IPS DF 4.7 (cell line): Measurements from ENCODE around the gene NUDCD3.

Experiments
- DNase-seq: peaks from one replicate; pipeline ENCODE4 v3.0.0-alpha.2; 2013; ENCODE audit warnings: low spot score; ENCODE audit errors: extremely low read depth

The NUDCD3 gene

DNA sequence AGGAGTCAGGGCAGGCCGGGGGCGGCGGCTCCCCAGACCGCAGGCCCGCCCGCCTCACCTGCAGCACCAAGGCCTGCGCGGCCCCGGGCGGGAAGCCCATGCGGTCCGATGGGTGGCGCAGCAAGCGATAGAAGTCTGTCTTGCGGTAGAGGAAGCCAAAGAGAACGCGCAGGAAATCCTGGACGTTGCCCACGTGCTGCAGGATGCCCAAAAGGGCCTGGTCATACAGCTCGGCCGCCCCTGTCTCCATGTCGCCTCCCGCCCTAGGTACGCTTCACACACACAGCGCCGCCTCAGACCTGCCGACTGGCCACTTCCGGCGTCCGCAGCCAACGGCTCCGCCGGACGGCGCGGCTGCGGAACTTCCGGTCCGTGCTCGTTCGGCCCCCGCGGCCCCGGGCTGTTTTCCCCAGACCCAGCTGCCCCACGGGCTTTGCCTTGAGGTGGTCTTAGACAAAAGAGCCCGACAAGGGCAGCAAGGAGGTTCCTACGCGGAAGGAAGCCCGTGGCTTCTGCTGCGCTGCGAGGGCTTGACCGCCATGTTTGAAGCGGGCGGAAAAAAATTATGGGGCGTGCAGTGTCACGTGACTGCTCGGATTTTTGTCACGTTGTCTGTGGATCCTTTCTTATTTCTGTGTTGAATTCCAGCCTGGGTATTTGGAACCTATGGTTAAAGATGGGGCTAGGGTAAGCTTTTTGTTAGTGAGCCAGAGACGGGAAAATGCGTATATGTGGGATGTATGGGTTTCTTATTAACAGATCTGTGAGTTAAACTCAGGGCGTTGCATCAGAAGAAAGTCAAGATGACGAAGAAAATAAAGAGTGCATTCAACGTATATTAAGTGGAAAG, at the start of gene NUDCD3:
TSS of gene NUDCD3 (minus strand) at position 308 of the 850 bp plus-strand sequence. CDS start at position 250, 58 bp downstream.
- DNase-seq: peak; percentile 46

DNA sequence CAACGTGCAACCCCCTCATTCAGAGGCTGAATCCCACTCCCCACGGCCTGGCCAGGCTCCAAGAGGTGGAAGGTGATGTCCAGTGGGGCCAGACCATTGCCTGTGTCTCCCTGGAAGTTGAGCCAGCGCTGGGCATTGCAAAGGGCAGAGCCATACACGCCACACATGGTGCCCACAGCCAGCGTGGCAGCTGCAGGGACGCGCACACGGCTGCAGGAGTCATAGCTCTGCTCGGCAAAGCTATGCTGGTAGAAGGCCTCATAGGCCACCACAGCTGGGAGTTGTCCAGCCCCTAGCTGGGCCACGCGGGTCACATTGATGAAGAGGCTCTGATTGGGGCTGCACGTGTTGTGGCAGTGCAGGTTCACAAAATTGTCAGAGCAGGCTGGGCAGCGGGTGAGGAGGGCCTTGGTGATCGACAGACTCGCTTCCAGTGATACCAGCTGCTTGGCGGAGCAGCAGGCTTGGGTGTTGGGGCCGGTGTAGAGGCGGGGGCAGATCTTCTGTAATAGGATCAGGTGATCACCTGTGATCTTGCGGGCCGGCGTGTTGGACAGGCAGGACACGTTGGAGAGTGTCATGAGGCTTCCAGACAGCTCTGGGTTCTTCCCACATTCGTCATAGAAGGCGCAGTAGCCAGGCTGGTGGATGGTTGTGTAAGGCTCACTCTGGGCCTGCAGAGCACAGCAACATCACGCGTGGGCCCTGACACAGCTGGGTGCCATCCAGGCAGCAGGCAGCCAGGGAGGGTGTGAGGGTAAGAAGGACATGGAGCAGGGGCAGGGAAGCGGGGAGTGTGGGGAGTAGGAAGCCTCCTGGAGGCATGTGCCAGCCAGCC, 49.4 kb upstream of the NUDCD3 start:
- no peak for DNase-seq

DNA sequence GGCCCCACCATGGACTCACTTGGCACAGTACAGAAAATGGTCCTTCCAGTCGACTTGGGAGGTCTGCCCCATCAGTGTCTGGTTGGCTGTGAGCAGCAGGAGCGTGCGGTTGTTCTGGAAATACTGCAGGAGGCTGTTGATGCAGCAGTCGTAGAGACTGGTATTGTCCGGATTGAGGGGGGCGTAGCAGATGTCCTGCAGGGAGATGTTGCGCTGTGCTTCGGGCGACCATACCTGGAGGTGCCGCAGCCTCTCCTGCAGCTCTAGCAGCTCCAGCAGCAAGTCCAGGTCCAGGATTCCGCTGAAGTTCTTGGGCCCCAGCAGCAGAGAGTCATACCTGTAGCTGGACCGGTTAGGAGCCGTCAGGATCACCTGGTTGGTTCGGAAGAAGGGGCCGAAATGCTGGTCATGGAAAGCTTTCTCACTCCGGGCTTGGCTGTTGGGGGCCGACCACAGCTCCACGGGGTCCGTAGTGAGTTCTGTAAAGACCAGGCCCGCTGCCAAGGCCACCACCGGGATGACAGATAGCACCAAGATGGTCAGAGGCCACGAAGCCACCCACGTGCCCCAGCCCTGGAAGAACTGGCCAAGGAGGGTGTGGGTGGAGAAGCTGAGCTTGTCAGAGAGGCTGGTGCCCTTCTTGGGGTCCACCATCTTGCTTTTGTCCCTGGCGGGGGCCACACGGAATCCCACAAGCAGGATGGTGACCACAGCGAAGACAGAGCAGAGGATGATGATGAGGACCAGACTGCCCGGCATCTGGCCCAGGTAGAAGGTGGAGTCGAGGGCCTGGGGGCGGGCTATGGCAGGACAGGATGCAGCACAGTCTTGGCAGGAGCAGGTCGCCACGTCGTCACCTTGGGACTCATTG, 48.6 kb upstream of the NUDCD3 start:
- DNase-seq: no peak

DNA sequence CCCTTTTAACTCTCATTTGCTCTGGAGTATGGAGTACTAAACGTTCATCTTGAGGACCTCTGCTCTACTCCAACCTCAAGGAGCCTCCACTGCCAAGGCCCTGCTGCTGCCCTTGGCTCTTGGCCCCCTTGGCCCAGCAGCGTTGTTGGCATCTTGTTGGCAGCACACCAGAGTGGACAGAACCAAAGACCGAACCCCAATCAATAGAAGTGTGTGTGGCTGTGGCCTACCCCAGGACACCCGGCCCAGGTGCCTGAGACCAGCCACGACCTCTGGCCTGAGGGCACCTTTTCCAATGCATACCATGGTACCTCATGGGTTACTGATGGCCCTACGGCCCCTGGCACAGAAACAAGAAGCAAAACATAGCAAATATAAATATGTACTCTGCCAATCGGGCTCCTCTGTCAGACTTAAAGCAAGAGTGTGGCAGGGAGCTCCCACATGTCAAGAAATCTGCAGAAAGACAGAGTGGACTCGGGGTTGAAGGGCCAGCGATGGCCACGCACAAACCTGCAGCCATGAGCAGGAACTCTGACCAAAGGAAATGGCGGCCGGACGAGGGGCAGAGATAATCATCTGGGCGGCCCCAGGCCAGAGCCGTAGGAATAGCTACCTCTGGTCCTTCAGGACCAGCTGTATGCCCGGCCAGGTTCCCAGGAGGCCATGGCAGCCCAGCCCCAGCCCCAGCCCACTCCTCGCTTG, 47.8 kb upstream of the NUDCD3 start:
- DNase-seq: no peak

DNA sequence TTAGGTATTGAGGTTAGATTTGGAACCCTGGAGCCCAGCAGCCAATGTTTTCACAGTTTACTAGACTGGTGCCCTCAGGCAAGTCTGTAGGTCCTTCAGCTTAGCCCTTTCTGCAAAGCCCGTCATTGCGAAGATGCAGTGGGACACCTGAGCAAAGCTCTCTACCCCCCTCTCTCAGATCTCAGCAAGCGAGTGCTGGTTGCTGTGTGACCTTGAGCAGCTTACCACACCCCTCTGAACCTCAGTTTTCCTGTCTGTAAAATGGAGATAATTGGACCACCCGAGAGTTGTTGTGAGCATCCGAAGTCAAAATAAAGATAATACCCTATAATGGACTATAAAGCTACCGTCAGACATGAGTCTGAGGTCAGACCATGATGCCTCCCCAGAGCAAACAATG, 47.0 kb upstream of the NUDCD3 start:
- no peak for DNase-seq

DNA sequence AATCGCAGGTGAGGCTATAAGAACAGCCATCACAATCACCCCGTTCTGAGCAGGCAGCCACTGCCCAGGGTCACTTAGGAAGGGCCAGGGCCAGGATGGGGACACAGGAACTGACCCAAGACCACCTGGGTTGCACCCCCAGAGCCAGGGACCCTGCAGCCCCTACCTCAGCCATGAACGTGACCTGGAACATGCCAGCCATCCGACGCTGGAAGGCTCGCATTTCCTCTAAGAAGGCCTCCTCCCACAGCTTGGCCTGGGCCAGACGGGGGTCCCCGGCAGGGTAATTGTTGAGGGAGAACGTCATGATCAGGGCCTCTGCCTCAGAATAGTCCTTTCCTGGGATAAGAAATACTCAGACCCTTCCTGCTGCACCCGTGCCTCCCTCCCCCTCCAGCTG, 45.6 kb upstream of the NUDCD3 start:
- no peak for DNase-seq

DNA sequence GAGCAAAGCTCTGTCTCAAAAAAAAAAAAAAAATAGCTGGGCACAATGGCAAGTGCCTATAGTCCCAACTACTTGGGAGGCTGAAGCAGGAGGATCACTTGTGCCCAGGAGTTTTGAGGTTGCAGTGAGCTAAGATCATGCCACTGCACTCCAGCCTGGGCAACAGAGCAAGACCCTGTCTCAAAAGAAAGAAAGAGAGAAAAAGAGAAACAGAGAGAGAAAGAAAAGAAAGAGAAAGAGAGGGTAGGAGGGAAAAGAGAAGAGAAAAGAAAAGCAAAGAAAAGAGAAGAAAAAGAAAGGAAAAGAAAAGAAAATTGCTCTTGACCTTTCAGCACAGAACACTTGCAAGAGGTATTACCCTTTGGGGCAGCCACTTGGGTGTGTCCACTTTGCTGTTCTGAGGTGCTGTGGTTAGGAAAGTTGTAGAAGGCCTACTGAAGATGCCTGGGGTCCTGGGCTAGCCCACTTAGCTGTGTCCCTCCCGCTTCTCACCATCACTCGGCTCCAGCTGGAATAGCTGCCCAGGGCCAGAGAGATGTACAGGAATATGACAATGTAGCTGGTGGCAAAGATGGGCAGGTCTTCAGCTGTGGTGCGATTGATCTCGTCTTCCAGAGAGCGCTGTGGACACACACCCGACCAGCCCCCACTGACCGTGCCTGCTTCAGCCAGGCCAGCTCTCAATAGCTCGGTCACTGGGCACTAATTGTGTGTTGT, 45.0 kb upstream of the NUDCD3 start:
- DNase-seq: no peak

DNA sequence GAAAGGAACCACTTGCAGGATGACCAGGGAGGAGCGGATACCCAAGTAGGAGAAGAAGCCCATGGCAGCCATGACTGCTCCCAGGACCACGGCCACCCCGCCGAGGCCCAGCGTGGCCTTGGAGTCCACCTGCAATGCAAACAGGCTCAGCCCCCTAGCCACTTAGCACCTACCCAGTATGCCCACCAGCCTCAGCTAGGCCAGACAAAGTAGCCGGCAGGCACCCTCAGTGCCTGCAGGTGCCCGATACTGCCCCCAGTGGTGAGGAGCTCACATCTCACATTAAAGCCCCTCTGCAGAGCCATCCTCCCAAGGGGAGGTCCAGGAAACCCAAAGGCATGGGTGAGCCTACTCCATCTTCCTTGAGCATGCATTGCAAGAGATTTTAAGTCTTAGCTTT, 44.0 kb upstream of the NUDCD3 start:
- peak; percentile 41 for DNase-seq

DNA sequence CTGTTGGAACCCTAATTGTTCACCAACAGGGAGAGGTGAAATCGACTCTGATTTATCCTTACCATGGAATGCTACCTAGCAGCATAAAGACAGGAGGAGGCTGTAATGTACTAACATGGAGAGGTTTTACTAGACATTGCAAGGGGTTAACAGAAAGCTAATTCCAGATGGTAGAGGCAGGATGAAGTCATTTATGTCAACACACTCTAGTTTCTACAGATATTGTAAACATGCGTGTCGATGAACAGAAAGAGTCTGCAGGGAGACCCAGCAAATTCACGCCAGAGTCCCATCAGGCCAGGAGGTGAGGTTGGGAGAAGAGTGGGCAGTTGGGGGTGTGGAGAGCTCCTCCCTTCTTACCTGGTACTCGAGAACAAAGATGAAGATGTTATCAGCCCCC, 43.6 kb upstream of the NUDCD3 start:
- DNase-seq: no peak

DNA sequence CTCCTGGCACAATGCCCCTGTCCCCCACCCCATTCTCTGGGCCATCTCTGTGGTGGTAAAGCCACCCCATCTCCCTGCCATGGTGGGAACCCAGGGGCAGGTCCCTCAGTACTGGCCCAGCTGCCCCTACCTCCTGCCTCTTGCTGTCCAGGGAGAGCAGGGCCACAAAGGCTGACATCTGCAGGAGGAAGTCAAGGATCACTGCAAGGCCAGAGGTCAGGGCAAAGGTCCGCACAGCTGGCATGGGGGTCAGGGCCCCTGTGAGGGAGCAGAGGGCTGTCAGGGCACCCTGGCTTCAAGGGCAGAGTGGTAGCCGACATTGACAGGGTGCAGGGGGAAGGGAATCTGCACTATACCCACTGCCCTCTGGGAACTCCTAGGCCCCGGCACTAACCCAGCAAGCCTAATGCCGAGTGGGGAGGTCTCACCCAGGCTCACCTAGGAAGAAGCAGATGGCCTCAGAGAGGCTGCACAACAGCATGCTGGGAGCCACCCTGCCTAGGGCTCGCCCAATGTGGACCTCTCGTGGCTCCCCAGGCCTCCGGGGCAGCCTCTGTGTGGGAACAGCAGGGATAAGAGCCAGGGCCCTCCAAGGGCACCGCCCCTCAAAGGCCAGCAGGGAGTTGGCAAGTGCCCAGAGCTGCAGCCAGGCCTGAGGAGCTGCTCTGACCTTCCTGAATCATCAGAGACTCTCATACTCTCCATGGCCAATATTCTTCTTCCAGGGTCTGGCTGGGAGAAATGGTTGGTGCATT, 43.0 kb upstream of the NUDCD3 start:
- DNase-seq: no peak

DNA sequence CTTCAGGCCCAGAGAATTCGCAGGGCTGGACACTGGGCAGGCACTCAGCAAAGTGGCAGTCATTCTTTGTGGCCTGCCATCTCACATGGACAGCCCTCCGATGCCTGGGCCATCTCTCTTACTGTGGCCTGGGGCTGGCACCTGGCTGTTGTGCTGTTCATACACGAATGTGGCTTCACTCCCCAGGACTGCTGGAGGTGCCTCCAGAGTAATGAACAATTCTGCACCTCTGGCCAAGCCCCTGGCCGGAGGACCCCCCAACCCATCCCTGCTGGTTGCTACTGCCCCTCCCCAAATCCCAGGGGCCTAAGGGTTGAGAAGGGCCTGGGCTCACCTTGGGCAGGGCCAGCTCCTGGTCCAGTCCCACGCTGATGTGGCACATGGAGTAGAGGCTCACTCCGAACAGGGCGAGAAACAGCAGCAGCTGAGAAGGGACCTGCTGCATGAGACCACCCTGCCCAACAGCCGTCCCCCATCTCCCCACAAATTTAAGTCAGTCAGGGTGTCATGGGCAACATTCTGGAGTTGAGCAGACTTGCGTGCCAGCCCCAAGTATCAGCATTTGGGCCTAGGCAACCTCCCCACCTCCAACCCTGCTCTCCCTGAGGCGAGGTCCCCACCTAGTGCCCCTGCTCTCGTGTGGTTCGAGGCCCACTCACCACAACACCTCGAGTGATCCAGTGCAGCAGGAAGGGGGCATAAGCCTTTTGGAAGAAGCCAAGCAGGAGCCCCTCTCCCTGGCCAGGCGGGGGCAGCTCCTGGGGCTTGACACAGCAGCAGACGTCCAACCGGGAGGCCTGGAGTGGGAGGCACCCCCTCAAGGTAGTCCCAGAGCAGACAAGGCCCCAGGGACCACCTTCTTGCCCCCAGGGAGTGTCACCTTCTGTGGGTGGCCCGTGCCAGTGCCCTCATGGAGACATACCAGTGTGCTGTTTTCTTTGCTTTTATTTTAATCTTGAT, 41.2 kb upstream of the NUDCD3 start:
- no peak for DNase-seq

DNA sequence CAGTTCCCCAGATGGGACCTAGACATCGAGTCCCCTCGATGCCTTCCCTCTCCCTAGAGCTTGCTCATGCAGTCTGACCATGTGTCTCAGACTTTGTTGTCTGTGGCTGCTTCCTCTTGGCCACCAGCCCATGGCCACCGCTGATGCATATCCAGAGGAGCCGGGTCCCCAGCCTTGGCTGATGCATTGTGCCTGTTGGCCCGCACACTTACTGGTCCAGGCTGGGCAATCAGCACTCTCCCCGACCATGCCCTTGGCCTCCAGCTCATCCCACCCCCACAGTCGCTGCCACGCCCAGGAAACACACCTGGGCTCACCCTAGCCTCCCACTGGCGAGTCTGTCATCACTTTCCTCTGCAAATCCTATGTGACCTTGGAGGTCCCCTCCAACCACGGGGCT, 40.5 kb upstream of the NUDCD3 start:
- no peak for DNase-seq

DNA sequence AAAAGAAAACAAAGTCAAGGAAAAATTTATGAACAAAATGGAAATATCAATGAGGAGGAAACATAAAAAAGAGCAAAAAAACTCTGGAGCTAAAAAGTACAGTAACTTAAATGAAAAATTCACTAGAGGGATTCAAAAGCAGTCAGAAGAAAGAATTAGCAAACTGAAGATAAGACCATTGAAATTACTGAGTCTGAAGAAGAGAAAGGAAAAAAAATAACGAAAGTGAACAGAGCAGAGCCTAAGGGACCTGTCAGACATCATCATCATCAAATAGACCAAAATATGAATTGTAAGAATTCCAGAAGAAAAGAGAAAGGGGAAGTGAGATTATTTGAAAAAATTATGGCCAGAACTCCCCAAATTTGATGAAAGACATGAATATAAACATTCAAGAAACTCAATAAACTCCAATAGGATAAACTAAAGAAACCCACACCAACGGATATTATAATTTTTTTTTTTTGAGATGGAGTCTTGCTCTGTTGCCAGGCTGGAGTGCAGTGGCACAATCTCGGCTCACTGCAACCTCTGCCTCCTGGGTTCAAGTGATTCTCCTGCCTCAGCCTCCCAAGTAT, 34.4 kb upstream of the NUDCD3 start:
- DNase-seq: no peak

DNA sequence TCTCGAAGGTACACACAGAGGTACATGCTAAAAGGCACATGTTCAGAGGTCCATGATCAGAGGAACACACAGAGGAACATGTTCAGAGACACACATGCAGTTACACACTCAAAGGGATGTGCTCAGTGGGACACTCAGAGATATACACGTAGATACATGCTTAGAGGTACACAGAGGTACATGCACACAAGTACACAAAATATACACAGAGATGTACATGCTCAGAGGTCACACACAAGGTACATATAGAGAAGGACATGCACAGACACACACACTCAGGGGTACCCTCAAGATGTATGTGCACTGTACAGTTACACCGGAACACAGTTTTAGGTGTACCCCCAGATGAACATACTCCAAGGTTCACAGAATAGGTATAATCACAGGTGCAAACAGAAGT, 31.9 kb upstream of the NUDCD3 start:
- DNase-seq: no peak

DNA sequence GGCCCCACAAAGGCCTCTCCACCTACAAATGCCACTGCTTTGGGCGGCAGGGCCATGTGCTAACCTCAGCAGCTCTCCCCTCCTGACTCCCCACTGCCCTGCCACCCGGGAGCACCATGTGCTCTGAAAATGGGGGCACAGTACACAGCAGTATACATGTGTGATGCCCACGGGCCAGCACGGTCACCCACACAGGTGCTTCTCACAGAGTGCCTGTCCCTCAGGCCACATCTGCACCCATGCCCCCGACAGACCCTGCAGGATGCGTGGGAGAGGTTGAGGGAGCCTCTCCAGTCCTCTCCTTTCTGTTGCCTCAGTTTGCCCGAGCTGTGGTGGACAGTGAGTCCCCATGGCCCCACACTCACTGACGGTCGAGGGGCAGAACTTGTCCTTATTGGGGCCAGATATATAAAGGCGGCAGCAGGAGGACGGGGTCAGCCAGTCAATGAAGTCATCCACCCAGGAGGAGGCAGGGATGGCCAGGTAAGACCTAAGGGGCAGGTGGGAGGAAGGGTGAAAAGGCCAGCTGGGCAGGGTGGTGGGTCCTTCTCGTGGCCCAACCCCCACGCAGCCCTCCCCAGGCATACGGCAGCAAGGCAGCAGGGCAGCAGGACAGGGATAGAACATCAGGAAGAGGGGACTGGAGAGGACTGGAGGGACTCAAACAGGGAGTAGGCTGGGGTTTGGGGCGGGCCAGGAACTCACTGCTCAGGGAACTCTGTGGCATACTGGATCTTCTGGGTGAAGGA, 31.1 kb upstream of the NUDCD3 start:
- no peak for DNase-seq

DNA sequence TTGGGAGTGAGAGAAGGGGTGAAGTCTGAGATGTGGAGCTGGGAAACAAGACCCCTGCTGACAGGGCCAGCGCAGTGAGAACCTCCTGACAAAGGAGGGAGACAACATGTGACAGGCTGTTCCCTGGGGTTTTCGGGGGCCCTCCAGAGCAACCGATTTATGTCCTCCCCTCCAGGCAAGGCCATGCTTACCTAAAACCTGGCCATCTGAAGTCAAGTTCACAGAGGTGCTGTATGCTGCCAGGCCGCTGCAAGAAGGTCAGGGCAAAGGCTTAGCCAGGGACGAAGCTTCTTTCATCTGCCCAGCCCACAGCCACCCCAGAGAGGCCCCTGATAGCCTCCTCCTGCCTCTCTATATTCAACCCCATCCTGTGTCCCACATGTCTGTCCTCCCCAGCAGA, 30.1 kb upstream of the NUDCD3 start:
- DNase-seq: no peak

DNA sequence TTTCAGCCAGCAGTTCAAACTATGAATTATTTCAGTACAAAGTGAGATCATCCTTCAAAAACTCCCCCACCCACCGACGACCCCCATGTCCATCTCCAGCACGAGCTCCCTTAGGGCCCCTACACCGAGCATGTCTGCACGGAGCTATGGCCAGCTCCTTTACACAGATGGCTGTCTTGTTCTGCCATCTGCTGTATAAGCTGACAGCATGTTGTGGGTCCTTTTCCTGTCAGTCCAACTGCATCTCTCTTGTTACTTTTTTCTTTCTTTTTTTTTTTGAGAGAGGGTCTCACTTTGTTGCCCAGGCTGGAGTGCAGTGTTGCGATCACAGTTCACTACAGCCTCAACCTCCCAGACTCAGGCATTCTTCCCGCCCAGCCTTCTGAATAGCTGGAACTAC, 29.1 kb upstream of the NUDCD3 start:
- no peak for DNase-seq
